ENCODE measurements around the gene XK.

DNA sequence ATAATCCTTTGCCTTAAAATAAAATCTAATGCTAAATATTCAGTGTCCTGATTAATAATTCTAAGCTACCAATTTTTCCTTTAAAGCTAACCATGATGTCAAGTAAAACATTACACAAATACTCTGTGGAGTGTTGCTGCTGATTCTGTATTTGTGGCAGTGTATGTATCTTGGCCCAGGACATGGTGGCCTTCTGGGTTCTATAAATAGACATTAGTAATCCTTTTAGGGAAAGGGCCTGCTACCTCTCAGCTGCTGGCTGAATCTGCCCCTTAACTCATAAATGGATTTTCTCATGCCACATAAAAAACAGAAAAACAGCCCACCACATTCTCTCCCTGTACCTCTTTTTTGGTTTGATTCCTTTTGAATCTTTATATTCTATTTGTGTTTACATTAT, 1.2 kb upstream of the XK start:
- TF ChIP-seq POLR2AphosphoS5 (IDR thresholded peaks at IDR 0.05), result no peak
- TF ChIP-seq, protein P1, sequence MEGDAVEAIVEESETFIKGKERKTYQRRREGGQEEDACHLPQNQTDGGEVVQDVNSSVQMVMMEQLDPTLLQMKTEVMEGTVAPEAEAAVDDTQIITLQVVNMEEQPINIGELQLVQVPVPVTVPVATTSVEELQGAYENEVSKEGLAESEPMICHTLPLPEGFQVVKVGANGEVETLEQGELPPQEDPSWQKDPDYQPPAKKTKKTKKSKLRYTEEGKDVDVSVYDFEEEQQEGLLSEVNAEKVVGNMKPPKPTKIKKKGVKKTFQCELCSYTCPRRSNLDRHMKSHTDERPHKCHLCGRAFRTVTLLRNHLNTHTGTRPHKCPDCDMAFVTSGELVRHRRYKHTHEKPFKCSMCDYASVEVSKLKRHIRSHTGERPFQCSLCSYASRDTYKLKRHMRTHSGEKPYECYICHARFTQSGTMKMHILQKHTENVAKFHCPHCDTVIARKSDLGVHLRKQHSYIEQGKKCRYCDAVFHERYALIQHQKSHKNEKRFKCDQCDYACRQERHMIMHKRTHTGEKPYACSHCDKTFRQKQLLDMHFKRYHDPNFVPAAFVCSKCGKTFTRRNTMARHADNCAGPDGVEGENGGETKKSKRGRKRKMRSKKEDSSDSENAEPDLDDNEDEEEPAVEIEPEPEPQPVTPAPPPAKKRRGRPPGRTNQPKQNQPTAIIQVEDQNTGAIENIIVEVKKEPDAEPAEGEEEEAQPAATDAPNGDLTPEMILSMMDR (IDR thresholded peaks at IDR 0.05), result no peak
- no peak for TF ChIP-seq POLR2A (IDR thresholded peaks at IDR 0.05)
